NCI-H146 treated with DMSO at 0.1 percent for 48 hours (cell line): Measurements from ENCODE around the gene LGALS12.
"Not testable (repeated sequence)": the region's sequence is repeated elsewhere in the genome, so short reads cannot be mapped to it uniquely, and the experiment has no call there.

Experiments used
- DNase-seq: peaks from one replicate; lab custom pipeline; 2025; ENCODE audit not compliant: unreplicated experiment; lab: John Stamatoyannopoulos, UW

Gene LGALS12

GRCh38 chr11:63504933-63505586 is 824 bp upstream of the LGALS12 start:
- no peak for DNase-seq

- no peak for DNase-seq
These were observed 992 bp downstream of the LGALS12 start for GRCh38 chr11:63506876-63507275.

GRCh38 chr11:63507511-63507910 is 1.6 kb downstream of the LGALS12 start:
- no peak for DNase-seq

- no peak for DNase-seq
These were observed 2.1 kb downstream of the LGALS12 start for GRCh38 chr11:63508009-63508408.

- no peak for DNase-seq
These were observed 2.9 kb downstream of the LGALS12 start for GRCh38 chr11:63508745-63509144.

- DNase-seq: no peak
These were observed 4.6 kb downstream of the LGALS12 start for GRCh38 chr11:63510360-63511047.

- DNase-seq: no peak
These were observed 5.3 kb downstream of the LGALS12 start for GRCh38 chr11:63511048-63511748.

- no peak for DNase-seq
These were observed 6.9 kb downstream of the LGALS12 start for GRCh38 chr11:63512816-63513215.

- DNase-seq: no peak
These were observed 10.2 kb downstream of the LGALS12 start for GRCh38 chr11:63516109-63516508.

GRCh38 chr11:63517156-63517555 is 11.3 kb downstream of the LGALS12 start:
- DNase-seq: no peak

GRCh38 chr11:63518548-63518947 is 12.7 kb downstream of the LGALS12 start:
- DNase-seq: no peak

GRCh38 chr11:63520606-63521170 is 14.8 kb downstream of the LGALS12 start:
- no peak for DNase-seq

GRCh38 chr11:63521896-63522295 is 16.0 kb downstream of the LGALS12 start:
- DNase-seq: no peak

- DNase-seq: no peak
These were observed 17.3 kb downstream of the LGALS12 start for GRCh38 chr11:63523151-63523550.

GRCh38 chr11:63527667-63528066 is 21.8 kb downstream of the LGALS12 start:
- DNase-seq: no peak

GRCh38 chr11:63528156-63528555 is 22.3 kb downstream of the LGALS12 start:
- not testable (repeated sequence) for DNase-seq

- DNase-seq: not testable (repeated sequence)
These were observed 22.9 kb downstream of the LGALS12 start for GRCh38 chr11:63528729-63529278.

- not testable (repeated sequence) for DNase-seq
These were observed 23.5 kb downstream of the LGALS12 start for GRCh38 chr11:63529373-63529772.

- no peak for DNase-seq
These were observed 24.1 kb downstream of the LGALS12 start for GRCh38 chr11:63530021-63530420.

GRCh38 chr11:63531074-63531792 is 25.3 kb downstream of the LGALS12 start:
- DNase-seq: not testable (repeated sequence)

GRCh38 chr11:63532117-63532516 is 26.2 kb downstream of the LGALS12 start:
- DNase-seq: no peak
